Lower lobe of right lung (tissue), 2 donors: ENCODE results near the gene GLB1L3. TPM values are rescaled to one million over a fixed set of nuclear protein-coding genes. Genes with fewer than 3 reads are reported as not detected.
"Not testable (repeated sequence)": the region's sequence is repeated elsewhere in the genome, so short reads cannot be mapped to it uniquely, and the experiment has no call there.

ENCODE experiments used
- ATAC-seq, 2 donors: fragments of 200-7000 bp; cut with Tn5 transposase; one replicate each; pipeline ENCODE4 v1.9.1; 2020 to 2022; ENCODE audit warnings: mild to moderate bottlenecking in 2 of 2, moderate library complexity in 2 of 2
- DNase-seq: peaks from one replicate; pipeline ENCODE4 v3.0.0-alpha.2; 2020
- H3K27ac ChIP-seq: fragments of 200-600 bp; one replicate; pipeline ENCODE4 v1.8.0; 2022
- H3K27me3 ChIP-seq: fragments of 200-600 bp; one replicate; pipeline ENCODE4 v1.8.0; 2022; ENCODE audit warnings: low read depth
- H3K36me3 ChIP-seq: fragments of 200-600 bp; one replicate; pipeline ENCODE4 v1.8.0; 2022; ENCODE audit warnings: mild to moderate bottlenecking
- H3K4me1 ChIP-seq: fragments of 200-600 bp; one replicate; pipeline ENCODE4 v1.8.0; 2022
- H3K4me3 ChIP-seq: fragments of 200-600 bp; one replicate; pipeline ENCODE4 v1.8.0; 2022; ENCODE audit warnings: mild to moderate bottlenecking
- H3K9me3 ChIP-seq: fragments of 200-600 bp; one replicate; pipeline ENCODE4 v1.8.0; 2022
- intact Hi-C: fragments of 100-400 bp; cut with DNase I; formaldehyde crosslinking; loops from one replicate; pipeline ENCODE4 v1.11.0; 2022
- total RNA-seq: library from RNA; stranded (reverse); fragmentation: NEBNext Ultra II Directional; extraction: Animal tissue kit (Norgen Biotek cat#: 25700); gene quantifications from one replicate; pipeline ENCODE4 v1.2.1, GENCODE V29; 2021
- TF ChIP-seq, protein P1 (sequence below): fragments of 200-600 bp; IDR thresholded peaks from one replicate; pipeline ENCODE4 v1.8.0; 2022; ENCODE audit warnings: antibody characterized with exemption, mild to moderate bottlenecking
- donor health status: DM: no; HTN: yes; CAD: no; lungs with severe emphysema.

GLB1L3 gene
- total RNA-seq, 1 donor from 2014 or later, result 0.27 TPM

DNA sequence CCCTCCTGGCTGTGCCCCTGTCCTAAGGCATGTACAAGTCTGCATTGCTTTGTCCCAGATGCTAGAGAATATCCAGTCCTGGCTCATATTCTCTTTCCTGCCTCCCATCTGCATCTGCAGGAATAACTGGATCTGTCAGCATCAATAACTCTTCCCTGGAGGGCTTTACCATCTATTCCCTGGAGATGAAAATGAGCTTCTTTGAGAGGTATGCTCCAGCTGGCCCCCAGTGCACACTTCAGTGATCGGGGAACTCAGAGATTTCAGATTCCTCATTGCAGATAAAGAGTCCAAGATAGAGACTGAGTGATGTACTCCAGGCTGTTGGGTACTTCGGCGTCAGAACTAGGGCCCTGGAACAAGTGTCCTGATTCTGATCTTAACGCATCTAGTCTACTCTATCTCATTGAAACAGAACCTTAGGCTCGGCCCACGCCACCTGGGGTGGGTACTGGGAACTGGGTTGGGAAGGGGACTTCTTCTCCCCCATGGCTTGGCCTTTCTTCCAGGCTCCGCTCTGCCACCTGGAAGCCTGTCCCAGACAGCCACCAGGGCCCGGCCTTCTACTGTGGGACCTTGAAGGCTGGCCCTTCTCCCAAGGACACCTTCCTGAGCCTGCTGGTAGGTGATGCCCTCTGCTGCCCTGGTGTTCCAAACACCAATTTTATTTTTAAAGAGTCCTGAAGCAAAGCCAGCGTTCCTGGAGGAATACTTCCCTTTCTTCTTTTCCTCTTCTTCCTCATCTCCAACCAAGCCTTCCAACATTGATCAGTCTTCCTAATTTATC lies 37.8 kb downstream of the GLB1L3 start:
- H3K9me3 ChIP-seq, result peaks cover 11% of the 10 kb centered on the region
- no peaks in the 10 kb centered on the region for H3K36me3 ChIP-seq
- H3K4me3 ChIP-seq, result no peak overlapping the region
- no peak overlapping the region for H3K27ac ChIP-seq
- no peaks in the 10 kb centered on the region for H3K27me3 ChIP-seq
- intact Hi-C loops, result no loop called here
- no peaks in the 10 kb centered on the region for H3K4me1 ChIP-seq
- no peak for DNase-seq
- no peak for ATAC-seq
- TF ChIP-seq, protein P1, sequence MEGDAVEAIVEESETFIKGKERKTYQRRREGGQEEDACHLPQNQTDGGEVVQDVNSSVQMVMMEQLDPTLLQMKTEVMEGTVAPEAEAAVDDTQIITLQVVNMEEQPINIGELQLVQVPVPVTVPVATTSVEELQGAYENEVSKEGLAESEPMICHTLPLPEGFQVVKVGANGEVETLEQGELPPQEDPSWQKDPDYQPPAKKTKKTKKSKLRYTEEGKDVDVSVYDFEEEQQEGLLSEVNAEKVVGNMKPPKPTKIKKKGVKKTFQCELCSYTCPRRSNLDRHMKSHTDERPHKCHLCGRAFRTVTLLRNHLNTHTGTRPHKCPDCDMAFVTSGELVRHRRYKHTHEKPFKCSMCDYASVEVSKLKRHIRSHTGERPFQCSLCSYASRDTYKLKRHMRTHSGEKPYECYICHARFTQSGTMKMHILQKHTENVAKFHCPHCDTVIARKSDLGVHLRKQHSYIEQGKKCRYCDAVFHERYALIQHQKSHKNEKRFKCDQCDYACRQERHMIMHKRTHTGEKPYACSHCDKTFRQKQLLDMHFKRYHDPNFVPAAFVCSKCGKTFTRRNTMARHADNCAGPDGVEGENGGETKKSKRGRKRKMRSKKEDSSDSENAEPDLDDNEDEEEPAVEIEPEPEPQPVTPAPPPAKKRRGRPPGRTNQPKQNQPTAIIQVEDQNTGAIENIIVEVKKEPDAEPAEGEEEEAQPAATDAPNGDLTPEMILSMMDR, result no peak

DNA sequence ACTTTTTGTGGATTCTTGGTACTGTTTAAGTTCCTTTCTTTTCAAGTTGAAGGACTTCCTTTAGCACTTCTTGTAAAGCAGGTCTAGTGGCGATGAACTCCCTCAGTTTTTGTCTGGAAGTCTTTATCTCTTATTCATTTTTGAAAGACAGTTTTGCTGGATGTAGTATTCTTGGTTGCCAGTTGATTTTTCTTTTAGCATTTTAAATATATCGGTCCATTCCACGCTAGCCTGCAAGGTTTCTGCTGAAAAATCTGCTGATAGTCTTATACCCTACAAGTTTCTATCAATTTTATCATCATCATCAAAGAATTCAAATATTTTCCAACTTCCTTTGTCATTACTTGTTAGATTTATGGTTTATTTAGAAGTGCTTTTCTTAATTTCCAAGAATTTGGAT lies 40.9 kb downstream of the GLB1L3 start:
- no peaks in the 10 kb centered on the region for H3K27me3 ChIP-seq
- H3K4me1 ChIP-seq, result no peaks in the 10 kb centered on the region
- DNase-seq (no peak), ATAC-seq (no peak)
- H3K9me3 ChIP-seq, result peaks cover 11% of the 10 kb centered on the region
- H3K4me3 ChIP-seq, result no peak overlapping the region
- no peaks in the 10 kb centered on the region for H3K36me3 ChIP-seq
- intact Hi-C loops, result no loop called here
- H3K27ac ChIP-seq, result no peak overlapping the region
- TF ChIP-seq, protein P1, result no peak

DNA sequence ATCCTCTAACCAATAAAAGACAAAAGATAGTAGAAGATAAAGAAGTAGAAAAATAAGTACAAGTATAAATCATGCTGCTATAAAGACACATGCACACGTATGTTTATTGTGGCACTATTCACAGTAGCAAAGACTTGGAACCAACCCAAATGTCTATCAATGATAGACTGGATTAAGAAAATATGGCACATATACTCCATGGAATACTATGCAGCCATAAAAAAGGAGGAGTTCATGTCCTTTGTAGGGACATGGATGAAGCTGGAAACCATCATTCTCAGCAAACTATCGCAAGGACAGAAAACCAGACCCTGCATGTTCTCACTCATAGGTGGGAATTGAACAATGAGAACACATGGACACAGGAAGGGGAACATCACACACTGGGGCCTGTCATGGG lies 45.2 kb downstream of the GLB1L3 start:
- H3K27me3 ChIP-seq, H3K4me3 ChIP-seq, H3K4me1 ChIP-seq, H3K27ac ChIP-seq, H3K36me3 ChIP-seq, ATAC-seq, DNase-seq, intact Hi-C loops: not testable (repeated sequence)
- peaks cover 11% of the 10 kb centered on the region for H3K9me3 ChIP-seq

DNA sequence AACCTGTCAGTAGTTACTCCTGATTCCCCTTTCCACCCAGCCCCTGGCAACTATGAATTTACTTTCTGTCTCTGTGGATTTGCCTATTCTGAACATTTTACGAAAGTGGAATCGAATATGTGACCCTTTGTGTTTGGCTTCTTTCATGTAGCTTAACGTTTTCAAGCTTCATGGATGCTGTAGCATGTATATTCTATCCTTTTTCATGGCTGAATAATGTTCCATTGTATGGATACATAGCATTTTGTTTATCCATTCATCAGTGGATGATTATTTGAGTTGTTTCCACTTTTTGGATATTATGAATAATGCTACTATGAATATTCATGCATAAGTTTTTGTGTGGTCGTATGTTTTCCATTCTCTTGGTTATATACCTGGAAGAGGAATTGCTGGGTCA lies 46.4 kb downstream of the GLB1L3 start:
- Histone ChIP-seq H3K9me3 (peaks cover 3% of the 10 kb centered on the region), H3K4me3 (no peak overlapping the region), H3K4me1 (no peaks in the 10 kb centered on the region), H3K27ac (no peak overlapping the region), H3K36me3 (no peaks in the 10 kb centered on the region), H3K27me3 (no peaks in the 10 kb centered on the region)
- TF ChIP-seq, protein P1, result no peak
- DNase-seq (no peak), ATAC-seq (no peak)
- intact Hi-C loops, result no loop called here

DNA sequence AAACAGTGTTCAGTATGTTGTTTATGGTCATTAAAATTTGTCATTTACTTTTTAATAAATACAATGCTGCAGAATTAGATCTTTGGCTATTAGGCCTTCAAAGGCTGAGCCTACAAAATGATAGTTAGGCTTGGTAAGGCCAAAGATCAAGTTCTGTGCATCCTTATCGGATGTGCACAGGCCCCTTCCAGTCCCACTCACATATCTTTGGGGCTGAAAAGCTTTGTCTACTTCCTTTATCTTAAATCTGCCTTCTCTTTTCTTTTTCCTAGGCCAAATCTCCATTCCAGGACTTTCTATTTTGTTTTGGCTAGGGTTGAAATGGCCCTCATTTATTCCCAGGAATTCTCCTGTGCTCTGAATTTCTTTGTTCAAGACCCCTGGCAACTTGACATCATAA lies 52.3 kb downstream of the GLB1L3 start:
- ATAC-seq (no peak), DNase-seq (no peak)
- H3K36me3 ChIP-seq, result no peaks in the 10 kb centered on the region
- H3K9me3 ChIP-seq, result no peaks in the 10 kb centered on the region
- intact Hi-C loops, result no loop called here
- no peak overlapping the region for H3K4me3 ChIP-seq
- no peak overlapping the region for H3K27ac ChIP-seq
- peaks cover 17% of the 10 kb centered on the region for H3K4me1 ChIP-seq
- TF ChIP-seq, protein P1, result no peak
- peaks cover 16% of the 10 kb centered on the region for H3K27me3 ChIP-seq

DNA sequence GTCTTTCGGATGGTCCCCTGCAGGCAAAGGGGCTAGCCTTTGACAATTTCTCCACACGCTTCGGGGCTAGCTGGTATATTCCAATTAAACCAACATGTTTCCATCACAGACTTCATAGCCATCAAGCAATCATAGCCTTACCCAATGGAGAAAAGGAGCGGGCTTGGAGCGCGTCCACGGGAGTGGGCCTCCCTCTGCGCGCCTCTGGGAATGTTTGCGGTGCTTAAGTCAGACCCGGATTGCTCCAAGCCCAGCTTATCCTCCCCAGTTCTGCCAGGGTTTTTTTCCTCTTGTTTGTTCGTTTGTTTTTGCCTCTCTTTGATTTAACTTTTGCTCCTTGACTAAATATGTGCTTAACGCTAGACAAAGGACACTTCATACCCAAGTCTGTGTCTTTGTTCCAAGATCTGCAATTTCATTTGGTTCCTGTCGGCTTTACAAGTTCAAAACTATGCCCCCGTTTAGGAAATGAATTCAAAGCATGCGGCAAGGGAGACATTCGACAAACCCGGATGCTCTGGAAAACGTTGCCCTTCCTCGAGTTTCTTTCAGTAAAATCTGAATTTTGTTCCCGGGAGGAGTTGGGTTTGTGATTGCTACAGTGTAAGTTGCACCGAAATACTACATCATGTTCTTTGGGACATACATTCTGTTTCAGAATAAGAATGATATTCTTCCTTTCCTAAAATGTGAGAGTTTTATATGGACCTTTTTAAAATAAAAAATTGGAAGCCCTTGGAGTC lies 54.6 kb downstream of the GLB1L3 start:
- no peaks in the 10 kb centered on the region for H3K9me3 ChIP-seq
- intact Hi-C loops, result no loop called here
- H3K27ac ChIP-seq, result no peak overlapping the region
- no peaks in the 10 kb centered on the region for H3K36me3 ChIP-seq
- ATAC-seq, result peak in 1 of 2 donors; percentile 5
- peaks cover 17% of the 10 kb centered on the region for H3K4me1 ChIP-seq
- TF ChIP-seq, protein P1, result no peak
- peaks cover 24% of the 10 kb centered on the region for H3K27me3 ChIP-seq
- peak overlapping the region; percentile 47 for H3K4me3 ChIP-seq
- no peak for DNase-seq
